Measurements from ENCODE around the gene ALDH2. TPM values are rescaled to one million over a fixed set of nuclear protein-coding genes. Genes with fewer than 3 reads are reported as not detected.

ALDH2 gene
- total RNA-seq, 4 donors from 2014 or later, result 13.1 to 102 (median 73.5) TPM

DNA sequence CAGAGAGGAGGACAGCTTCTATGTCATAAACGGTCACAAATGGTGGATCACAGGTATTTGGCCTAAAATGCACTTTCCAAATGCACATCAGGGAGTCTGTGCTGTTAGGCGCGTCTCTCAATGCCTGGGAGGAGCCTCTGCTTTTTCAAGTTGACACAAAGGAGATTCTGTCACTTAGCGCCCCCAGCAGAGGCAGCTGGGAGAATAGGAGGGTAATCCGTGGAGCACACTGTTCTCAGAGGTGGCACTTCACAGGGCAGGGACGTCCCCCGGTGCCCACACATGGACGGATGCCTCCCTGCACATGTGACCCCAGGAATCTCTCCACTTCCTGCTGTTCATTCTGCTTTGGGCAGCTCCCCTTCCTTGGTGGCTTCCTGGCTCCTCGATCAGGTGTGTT lies 19.4 kb upstream of the ALDH2 start:
- TF ChIP-seq POLR2A (IDR thresholded peaks at IDR 0.05), result no peak
- no peak for TF ChIP-seq CTCF (IDR thresholded peaks at IDR 0.05)
- intact Hi-C loops (cut with DNase I; ENCODE audit: low total_unique reads), result no loop called here
- Histone ChIP-seq H3K27ac (no peak overlapping the region), H3K27me3 (no peaks in the 10 kb centered on the region), H3K4me3 (no peak overlapping the region), H3K4me1 (no peaks in the 10 kb centered on the region), H3K36me3 (no peaks in the 10 kb centered on the region), H3K9me3 (no peaks in the 10 kb centered on the region)
- no peak for DNase-seq

- no peak for TF ChIP-seq POLR2A (IDR thresholded peaks at IDR 0.05)
- TF ChIP-seq CTCF (IDR thresholded peaks at IDR 0.05), result no peak
- Histone ChIP-seq H3K36me3 (no peaks in the 10 kb centered on the region), H3K27me3 (no peaks in the 10 kb centered on the region), H3K4me3 (no peak overlapping the region), H3K27ac (no peak overlapping the region), H3K9me3 (no peaks in the 10 kb centered on the region), H3K4me1 (no peaks in the 10 kb centered on the region)
- no peak for DNase-seq
- intact Hi-C loops (cut with DNase I; ENCODE audit: low total_unique reads), result no loop called here
Observed at GRCh38 chr12:111748151-111748672, 18.5 kb upstream of the ALDH2 start.

DNA sequence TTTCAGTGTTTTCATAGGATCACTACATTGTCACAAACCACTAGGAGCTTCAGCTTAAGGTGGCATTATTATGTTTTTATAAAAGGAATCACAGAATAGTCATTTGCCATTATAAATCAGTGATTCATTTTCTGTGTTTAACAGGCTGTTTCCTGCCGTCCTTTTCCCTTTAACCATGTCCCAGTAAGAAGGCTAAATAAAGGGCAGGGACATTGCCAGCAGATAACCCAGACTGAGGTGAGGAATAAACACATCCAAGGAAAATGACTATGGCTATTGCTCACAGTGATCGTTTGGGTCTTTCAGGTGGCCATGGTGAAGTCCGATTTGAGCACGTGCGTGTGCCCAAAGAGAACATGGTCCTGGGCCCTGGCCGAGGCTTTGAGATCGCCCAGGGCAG lies 17.9 kb upstream of the ALDH2 start:
- H3K27ac ChIP-seq, result no peak overlapping the region
- no peak overlapping the region for H3K4me3 ChIP-seq
- H3K36me3 ChIP-seq, result no peaks in the 10 kb centered on the region
- no peaks in the 10 kb centered on the region for H3K4me1 ChIP-seq
- no peaks in the 10 kb centered on the region for H3K27me3 ChIP-seq
- H3K9me3 ChIP-seq, result no peaks in the 10 kb centered on the region
- DNase-seq, result no peak
- TF ChIP-seq POLR2A (IDR thresholded peaks at IDR 0.05) (no peak), CTCF (IDR thresholded peaks at IDR 0.05) (no peak)
- intact Hi-C loops (cut with DNase I; ENCODE audit: low total_unique reads), result no loop called here

DNA sequence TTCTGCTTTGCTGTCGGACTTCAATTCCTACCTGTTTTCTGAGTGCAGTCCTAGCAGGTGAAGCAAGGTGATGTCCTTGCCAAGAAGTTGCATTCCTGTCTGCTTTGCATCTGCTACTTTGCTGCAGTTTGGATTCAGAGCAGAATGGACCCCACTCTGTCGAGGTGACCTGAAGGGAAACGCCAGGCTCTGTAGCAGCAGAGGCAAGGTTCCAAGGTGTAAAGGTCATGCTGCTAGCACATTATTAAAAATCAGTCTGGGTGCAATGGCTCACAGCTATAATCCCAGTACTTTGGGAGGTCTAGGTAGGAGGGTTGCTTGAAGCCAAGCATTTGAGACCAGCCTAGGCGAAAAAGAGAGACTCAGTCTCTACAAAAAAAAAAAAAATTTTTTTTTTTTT lies 17.3 kb upstream of the ALDH2 start:
- Histone ChIP-seq H3K27ac (no peak overlapping the region), H3K36me3 (no peaks in the 10 kb centered on the region), H3K27me3 (no peaks in the 10 kb centered on the region), H3K4me3 (no peak overlapping the region), H3K9me3 (no peaks in the 10 kb centered on the region), H3K4me1 (no peaks in the 10 kb centered on the region)
- intact Hi-C loops (cut with DNase I; ENCODE audit: low total_unique reads), result no loop called here
- DNase-seq, result no peak
- TF ChIP-seq POLR2A (IDR thresholded peaks at IDR 0.05) (no peak), CTCF (IDR thresholded peaks at IDR 0.05) (no peak)

DNA sequence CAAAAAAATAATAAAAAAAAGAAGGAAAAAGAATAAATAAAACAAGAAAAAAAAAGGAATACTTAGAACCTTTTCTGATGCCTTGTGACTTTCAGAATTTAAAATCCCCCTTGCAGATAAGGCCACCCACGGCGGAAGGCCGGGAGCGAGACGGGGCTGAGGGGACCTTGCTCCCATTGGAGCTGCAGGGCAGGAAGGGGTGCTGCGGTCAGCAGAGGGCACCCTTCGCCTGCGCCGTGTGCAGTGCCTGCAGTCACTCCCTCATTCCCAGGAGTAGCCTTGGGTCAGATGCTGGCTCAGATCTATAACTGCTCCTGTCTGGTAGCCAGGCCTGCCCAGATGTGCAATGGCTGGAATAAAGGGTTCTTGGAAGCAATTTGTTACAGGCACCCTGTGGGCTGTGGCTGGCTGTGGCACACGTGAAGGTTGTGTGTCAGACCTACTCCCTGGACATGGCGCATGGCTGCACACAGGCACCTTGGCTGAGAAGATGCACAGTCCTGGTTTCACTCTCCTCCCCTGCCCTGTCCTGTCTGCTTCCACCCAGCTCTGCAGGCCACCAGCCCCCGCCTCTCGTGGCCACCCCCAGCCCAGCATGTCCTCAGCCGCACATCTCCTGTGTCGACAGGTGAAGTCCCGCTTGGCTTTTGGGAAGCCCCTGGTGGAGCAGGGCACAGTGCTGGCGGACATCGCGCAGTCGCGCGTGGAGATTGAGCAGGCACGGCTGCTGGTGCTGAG lies 13.4 kb upstream of the ALDH2 start:
- intact Hi-C loops (cut with DNase I; ENCODE audit: low total_unique reads), result no loop called here
- Histone ChIP-seq H3K4me1 (no peaks in the 10 kb centered on the region), H3K27ac (no peak overlapping the region), H3K9me3 (no peaks in the 10 kb centered on the region), H3K4me3 (no peak overlapping the region), H3K36me3 (no peaks in the 10 kb centered on the region), H3K27me3 (no peaks in the 10 kb centered on the region)
- peak; percentile 52 to 70 for DNase-seq
- peak; percentile 81 to 90 (median 86) for TF ChIP-seq CTCF (IDR thresholded peaks at IDR 0.05)
- TF ChIP-seq POLR2A (IDR thresholded peaks at IDR 0.05), result no peak

Measured in uterus (tissue), 4 donors.